HG02588 (cell line): ENCODE data around the gene DPP4.

ENCODE experiments used
- ATAC-seq: cut with Tn5 transposase; IDR thresholded peaks from one replicate; pipeline ENCODE4 v1.9.1; 2021; ENCODE audit warnings: mild to moderate bottlenecking, moderate library complexity; ENCODE audit not compliant: unreplicated experiment

DPP4 gene

DNA sequence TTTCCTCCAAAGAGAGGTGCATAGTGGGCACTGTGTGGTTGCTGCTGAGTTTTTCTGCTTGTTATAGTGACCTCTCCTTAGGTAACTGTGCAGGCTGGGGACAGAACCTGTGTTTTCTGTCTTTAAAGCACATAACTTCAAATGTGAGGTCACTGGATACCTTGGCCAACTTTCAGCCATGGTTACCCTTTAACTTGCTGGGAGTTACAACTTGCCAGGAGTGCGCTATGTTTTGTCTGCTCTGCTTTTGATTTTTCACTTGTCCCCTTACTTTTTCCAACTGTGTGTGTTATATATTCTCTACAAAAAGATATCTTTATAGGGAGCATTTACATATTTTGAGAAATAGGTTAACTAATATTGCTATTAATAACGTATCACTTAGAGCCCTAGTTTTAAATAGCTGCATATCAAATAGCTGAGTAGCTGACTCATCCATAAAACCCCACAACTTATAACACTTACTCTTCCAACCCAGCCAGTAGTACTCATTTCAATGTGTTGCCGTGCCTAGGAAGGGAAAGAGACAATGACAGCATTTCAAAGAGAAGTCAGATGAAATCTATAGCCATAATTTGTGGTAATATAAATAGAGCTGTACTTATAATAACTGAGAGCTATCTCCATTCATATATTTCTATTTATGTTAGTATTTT is 51.6 kb downstream of the DPP4 start:
- ATAC-seq = no peak

DNA sequence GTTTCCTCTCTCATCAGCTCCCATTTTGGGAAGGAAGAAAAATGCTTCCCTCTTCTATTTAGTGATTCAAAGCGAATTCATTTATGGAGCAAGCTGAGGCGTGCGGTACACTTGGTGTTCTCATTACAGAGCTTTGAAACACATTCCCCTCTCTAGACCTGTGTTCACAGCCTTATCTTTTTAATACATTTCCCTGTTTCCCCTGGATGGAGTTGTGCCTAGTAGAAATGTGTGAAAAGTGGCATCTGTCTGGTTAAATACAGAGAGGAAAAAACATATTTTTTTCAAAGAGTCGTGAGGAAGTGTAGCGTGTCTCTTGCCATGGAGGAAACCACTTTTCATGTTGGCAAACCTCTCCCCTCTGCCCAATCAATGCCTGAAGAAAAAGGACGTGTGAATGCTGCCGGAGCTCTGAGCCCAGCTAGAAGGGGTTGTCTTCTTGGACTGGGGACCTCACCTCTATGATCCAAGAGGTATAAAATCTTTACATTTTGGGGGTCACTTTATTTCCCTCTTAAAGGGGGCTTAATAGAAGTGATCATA is 52.4 kb downstream of the DPP4 start:
- ATAC-seq = no peak

DNA sequence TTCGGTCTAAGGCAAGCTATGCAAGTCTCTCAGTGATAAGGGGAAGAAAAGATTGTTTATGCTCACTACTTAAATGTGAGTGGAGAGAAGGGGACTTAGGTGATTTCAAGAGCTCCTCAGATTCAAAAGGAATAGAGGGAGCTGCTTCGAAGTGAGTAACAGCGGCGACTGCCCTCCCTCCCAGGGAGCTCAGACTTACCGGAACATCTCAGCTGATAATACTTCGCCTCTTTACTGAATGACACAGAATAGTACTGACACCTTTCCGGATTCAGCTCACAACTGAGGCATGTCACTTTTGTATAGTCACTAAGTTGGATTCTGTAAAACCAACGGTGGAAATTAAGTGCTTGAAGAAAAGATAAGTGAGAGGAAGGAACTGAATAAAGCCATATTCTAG is 55.5 kb downstream of the DPP4 start:
- no peak for ATAC-seq

DNA sequence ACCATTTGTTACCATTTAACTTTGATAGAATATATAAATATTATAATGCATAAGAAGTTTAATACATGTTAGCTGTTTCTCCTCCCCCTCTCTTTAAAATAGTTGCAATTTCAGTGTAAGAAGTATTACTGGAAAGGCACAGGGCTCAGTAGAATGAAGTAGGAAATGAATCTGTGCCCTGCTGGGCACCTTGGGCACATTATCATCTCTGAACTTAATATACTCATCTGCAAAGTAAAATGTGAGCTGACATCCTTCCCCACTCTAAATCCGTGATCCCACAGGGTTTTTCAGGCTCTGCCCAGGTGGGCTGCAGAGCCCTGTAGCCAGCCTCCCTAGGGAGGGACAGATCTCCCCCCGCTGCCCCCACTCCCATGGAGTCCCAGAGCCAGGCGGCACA is 56.8 kb downstream of the DPP4 start:
- ATAC-seq = no peak

DNA sequence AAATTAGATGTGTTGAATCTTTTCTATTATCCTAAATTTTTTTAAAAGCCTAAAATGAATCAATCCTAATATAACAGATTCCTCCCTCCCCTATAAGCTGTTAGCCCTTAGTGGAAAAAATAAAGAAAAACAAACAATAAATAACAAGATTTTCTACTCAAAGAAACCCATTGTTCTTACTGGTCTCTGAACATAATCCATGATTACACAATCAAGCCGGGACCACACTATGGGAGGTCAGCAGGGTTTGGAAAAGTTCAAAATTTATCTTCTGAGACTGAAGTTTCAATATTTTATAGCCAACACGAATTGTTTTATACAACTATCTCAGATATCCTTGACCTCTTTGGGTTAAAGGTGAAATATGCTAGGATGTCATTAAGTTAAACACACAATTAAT is 57.9 kb downstream of the DPP4 start:
- ATAC-seq = no peak

DNA sequence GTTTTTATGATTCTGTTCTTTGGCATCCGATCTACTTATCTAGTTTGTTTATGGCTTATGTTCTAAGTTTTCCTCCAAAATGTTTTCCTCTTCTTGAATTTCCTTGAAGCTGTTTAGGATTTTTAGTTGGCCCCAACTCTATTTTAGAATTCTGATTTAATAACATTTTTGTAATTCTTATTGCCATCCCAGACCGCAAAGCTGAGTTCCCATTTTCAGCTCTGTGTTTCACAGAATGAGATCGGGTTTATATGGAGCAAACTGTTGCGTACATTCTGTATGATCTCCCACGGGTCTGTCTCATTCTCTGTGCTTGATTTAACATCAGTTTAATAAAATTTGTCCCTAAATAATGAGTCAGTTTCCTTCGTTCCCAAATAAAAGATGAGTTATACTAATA is 59.3 kb downstream of the DPP4 start:
- no peak for ATAC-seq

DNA sequence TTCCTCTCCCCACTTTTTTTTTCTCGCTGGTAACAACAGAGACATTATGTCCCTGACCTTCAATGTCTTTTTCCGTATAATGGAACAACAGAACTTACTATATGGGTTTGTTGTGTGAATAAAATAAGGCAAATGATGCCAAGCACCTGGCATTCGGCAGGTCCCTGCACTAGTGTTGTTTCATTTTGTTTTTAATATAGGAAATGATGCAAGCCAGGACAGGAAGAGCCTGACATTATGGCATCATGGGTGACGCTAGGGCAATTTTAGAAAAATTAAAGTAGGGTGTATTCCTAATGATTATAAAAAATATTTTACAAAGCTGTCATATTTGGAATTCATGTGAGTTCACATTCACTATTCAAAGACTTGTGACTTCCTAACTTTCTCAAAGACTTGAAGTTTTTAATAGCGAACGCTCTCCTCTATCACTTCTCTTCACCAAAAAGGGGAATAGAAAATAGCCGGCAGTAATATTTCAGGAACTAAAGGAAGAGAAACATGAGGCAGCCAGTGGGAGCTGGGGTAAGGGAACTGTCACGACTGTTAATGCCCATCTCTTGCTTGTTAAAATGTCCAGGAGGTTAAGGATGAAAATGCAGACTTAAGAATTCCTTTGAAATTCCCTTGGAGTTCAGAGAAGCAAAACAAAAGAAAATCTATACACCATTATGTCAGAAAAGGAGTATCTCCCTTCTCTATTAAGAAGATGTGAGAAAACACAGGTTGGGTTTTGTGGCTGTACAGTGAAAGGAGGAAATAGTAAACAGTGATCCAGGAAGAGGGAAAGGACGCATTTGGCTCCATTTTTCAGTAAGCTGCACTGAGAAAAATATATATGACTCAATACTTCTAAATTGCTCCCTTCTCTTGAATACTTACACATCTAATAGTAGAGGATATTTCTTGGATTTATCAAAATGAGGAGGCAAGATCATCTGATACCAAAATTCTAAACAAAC is 60.2 kb downstream of the DPP4 start:
- ATAC-seq = no peak

DNA sequence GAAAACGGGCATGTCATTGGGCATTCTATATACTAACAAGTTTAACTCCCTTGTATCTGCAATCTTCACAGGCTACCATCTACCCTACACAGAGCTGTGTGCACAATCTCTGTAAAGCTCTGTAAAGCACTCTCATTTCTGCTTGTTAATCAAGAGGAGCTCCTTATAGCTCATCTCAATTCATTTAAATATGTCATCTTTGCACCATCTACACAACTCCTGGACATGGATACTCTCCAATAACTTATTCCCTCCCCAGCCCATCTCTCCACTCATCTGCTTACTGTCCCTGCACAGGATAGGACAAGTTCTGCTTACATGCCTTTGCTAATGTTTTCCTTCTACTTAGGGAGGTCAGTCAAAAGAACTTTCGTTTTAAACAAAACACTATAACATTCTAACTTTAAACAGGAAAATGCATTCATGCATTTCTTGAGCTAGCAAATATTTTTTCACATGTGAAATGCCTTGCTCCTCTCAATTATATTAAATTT is 61.4 kb downstream of the DPP4 start:
- ATAC-seq = no peak

DNA sequence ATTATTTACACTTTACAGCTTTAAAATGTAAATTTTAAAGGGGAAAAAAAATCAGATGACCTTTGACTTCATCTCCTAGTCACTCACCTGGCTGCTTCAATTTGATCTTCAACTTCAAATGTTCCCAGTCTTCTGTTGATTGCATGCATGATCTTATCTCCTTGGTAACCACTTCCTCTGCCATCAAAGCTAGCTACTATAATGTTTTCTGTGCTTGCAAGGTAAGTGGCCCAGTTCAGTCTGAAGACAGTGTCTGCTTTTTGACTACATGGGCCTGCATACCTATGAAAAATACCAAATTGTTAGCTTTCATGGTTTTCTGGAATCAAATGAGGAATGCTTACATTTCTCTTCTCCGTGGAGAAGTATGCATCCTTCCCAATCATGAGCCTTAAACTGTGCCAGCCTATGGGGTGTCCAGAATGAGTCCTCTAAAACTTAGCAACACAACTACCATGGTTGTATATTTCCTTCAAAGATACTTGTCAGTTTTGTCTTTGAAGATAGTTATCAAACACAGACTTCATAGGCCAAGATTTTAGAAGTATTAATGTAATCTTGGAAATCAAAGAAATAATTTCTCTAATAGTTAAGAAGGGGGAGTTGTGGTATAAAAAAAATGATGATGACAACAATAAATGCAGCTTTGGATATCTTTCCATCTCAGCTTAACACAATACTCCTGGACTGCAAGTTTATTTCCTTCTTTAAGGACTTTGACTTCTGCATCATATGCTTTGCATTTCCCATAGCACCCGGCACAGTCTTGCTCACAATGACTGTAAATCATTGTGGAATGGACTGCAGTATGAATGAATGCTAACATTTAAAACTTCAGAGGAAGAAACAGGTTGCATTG is 62.1 kb downstream of the DPP4 start:
- no peak for ATAC-seq

DNA sequence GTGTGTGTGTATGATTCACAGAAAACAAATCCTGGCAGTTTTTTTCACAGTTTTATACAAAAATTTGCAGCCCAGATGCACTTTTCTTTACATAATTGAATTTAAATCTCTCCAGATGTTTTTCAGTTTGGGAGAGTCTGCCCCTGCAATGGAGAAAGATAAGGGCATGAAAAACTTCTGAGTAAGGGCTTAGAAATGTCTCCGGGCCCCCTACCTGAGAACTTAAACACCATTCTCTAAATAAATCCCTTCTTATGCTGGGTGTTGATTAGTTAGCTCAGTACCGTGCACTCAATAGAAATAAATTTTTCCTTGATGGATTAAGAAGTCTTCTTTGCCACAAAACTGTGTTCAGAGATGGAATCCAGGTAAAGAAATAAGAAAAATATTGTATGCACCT is 64.5 kb downstream of the DPP4 start:
- no peak for ATAC-seq

DNA sequence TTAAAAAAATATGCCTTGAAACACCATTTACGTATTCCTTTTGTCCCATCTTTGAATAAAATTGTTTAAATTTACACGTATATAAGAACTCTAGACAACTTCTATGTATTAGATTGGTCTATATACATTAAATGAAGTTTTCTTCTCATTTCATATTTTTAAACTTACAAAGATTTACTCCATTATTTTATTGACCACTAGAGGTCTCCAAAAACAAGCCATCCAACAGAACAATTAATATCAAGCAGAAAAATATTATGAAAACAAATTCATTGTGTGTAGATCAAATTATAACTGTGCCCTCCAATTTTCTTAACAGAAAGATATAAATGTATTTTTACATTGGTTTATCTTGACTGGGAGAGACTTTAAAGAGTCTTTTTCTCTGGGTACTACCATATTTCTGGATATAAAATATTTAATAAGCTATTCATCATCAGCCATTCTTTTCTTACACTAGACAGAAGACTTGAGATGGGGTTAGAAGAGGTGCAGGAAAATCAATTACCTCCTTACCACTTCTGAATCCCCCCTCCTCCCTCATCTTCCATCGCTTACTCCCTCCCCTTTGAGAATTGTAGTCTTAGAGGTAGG is 66.5 kb downstream of the DPP4 start:
- ATAC-seq = no peak

DNA sequence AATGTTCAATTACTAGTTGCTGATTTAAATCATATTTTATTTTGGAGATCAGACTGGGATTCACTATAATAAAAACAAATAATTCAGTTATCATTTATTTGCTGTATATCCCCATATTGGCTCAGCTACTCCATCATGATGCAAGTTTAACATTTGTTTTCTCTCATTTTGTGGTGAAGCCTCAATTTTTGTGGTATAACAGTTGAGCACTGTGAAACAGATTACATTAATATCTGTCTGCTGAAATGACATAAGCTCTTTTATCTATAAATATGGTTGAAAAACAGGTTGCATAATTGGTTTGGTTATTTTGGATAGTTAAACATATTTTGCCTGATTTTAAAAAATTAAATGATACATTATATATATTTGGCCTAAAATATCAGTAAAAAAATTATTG is 67.7 kb downstream of the DPP4 start:
- no peak for ATAC-seq

DNA sequence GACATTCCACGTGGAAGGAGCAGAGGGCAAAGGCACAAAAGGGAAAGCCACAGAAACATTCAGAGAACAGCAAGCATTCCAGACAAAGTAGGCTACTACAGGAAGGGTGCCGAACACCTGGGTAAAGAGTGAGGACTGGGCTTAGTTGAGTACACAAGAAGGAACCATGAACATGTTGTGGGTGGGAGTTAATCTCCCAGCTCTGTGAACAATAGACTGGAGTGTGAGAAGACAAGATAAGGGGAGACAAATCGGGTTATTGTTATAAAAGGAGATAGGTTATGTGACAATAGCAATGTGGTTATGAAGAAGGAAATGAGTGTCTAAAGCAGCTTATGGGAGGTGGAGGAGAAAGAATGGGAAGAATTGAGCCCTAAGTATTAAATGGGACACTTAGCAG is 70.0 kb downstream of the DPP4 start:
- no peak for ATAC-seq

DNA sequence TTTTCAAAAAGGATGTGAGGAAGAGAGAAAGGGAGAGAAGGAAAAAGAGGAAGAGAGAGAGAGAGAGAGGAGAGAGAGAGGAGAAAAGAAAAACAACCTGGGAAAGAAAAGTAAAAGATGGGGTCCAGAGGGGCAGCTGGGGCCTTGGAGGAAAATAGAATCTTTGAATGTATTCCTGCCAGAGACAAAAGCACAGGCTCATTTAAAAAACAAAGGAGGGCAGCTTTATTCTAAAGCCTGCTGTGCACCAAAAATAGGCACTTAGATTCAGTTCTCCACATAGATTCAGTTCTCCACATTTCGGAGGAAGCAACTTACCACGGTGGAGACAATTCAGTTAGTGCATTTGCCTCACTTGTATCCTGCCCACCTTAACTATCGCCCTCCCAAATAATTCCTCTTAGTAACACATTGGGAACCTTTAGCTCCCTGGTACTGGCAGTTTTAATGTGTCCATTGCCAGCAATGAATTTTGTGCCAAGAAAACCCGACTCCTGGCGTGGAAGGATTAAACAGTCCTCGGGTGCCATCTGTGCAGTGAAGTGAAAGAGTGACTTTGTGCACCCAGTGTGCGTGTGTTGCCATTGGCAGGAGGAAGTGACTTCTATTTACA is 71.3 kb downstream of the DPP4 start:
- no peak for ATAC-seq

DNA sequence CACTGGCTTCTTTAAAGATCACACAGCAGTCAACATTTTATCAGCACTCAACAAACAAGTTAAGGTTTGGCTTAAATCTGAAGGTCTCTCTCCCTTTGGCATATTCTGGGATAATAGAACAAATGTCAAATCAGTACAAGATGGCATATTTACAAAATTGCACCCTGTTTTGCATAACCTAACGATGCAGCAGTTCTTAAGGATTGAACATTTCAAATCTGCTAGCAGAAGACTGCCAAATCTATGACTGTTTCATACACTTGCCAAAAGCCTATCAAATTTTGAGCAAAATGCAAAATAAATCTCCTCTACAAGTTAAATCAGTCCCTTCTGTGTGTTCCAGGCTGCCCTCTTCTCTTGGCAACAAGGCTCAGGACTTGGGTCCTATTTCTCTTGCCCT is 73.6 kb downstream of the DPP4 start:
- ATAC-seq = no peak

DNA sequence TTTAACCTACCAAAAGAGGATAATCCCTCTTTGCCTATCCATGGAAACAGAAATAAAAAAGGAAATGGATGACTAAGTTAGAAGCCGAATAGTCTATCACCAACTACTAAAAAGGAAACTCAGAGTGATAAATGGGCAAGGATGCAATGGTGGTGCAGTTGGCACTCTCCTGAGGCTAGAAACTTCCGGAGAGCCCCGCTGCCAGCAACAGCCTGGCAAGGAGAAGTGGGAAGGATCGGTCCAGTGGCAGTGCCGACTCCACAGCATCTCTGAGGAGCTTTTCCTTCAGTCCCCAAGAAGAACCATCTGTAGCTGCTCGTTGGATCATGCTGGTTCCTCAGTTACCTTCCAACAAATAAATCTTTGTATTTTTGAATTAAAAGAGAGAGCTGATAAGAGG is 74.7 kb downstream of the DPP4 start:
- no peak for ATAC-seq

DNA sequence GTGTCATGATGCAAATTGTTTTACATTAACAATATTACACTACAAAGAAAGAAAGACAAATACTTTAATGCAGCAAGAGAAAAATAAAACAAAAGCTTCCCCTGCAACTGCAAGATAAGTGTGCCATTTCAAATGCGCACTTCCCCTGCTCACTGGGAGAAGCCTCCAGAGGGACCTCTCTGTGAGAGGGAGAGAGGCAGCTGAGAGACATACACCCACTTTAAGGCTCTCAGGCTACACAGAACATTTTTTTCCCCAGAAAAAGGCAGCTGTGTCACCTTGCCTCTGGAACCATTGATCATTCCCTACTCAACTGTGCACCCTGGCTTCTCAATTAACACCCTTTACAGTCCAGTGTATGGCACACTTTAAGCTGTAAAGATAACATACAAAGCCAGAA is 75.2 kb downstream of the DPP4 start:
- no peak for ATAC-seq

DNA sequence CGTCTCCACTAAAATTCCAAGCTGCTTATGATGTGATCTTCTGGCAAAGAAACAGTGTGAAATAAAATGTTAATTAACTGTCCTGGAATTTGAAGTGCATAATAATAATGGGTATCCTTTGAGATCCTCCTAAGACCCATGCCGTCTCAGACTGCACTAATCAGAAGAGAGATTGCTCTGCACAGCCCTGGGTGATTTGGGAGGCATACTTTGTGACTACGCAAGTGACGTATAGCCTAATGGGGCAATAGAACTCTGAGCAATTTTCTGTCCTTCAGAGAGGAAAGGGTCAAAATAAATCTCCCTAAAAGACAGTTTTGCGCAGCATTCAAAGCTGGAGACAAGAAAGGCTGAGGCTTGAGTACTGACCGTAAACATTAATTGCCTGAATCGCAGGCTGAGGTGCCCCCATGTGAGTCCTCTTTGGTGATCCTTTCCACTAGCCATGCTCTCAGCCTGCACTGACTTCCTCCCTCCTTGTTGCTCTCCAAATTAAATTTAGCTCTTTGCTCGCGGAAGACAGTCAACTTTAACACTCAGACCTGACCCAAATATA is 76.0 kb downstream of the DPP4 start:
- no peak for ATAC-seq

DNA sequence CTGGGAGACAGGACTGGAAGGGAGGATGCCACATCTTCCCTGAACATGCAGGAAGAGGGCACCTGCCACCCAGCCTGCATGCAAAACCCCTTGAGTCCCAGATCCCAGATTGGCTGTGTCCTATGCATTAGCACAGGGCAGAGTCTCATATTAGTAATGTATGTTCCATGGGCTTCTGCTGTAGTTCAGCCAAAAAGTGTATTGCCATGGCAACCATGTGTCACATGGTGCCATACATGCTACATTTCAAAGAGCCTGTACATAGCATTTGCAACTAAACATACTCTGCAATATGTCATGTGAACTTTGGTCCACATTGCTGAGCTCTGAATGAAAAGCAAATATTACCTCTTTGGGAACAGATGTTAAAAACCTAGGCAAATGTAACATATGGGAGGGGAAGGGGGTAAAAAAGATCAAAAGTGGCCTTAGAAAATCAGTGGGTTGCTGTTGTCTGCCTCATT is 78.4 kb downstream of the DPP4 start:
- no peak for ATAC-seq
